ENCODE data around the gene DNAJA3. TPM values are rescaled to one million over a fixed set of nuclear protein-coding genes. Genes with fewer than 3 reads are reported as not detected.

Gene DNAJA3
- polyA plus RNA-seq, 5 donors, result 30.6 to 39.5 (median 36.1) TPM

- no peak for DNase-seq
These were observed 1.2 kb downstream of the DNAJA3 start for GRCh38 chr16:4426722-4427372.

DNA sequence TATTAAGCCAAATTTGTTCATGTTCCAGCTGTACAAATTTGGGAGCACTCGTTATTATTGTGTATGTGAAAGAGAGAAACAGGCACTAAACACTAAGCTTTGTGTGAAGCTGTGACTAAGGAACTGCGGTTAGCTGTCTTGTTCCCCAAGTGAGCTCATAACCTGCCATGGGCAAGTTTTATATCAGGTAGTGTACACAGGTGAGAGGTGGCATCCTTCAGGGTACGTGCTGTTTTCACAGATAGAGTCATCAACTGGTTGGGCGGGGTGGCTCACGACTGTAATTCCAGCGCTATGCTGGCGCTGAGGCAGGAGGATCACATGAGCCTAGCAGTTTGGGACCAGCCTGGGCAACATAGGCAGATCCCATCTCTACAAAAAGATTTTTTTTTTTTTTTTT lies 2.8 kb downstream of the DNAJA3 start:
- no peak for DNase-seq

GRCh38 chr16:4431023-4431422 lies 5.4 kb downstream of the DNAJA3 start:
- no peak for DNase-seq

- DNase-seq, result no peak
These were observed 7.6 kb downstream of the DNAJA3 start for GRCh38 chr16:4433228-4433627.

DNA sequence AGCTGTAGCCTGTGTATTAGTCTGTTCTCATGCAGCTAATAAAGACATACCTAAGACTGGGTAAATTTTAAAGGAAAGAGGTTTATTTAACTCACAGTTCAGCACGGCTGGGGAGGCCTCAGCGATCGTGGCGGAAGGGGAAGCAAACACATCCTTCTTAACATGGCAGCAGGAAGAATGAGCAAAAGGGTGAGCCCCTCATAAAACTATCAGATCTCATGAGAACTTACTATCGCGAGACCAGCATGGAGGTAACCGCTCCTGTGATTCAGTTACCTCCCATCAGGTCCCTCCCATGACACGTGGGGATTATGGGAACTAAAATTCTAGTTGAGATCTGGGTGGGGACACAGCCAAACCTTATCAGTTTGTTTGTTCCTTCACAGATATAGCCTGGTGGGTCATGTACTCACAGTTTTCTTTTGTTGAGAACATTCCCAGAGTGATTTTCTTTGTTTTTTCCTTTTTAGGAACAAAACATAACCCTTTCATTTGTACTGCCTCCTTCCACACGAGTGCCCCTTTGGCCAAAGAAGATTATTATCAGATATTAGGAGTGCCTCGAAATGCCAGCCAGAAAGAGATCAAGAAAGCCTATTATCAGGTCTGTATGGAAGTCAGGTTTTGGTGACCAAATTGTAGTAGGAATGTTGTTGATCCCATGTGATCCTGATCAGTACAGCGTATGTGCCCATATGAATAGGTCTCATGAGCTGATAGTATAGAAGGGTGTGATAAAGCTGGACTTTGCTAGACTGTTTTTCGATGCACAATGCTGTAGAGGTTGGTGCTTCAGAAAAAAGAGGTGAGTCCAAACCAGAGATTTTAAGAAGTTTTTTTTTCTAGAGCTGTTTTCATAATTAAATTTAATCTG lies 8.5 kb downstream of the DNAJA3 start:
- DNase-seq, result no peak

- DNase-seq, result no peak
These were observed 9.8 kb downstream of the DNAJA3 start for GRCh38 chr16:4435337-4436067.

GRCh38 chr16:4437366-4437765 lies 11.7 kb downstream of the DNAJA3 start:
- no peak for DNase-seq

GRCh38 chr16:4442371-4442770 lies 16.7 kb downstream of the DNAJA3 start:
- no peak for DNase-seq

DNA sequence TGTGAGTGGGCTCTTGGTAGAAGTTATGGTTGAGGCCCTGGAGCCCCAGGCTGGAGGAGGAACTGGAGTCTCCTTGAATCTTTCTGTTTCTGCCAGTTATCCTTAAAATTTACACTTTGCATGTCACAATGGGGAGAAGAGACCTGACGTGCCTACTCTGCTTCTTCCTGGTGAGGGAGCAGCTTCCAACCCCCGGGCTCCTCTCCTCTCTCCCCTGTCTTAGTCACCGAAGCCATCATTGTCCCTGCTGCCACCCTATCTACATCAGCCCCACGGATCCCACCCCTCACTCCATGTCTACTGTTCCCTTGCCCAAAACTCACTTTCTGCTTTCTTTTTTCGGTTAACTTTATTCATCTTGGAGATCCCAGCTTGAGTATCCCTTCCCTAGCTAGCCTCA lies 17.6 kb downstream of the DNAJA3 start:
- DNase-seq, result no peak

DNA sequence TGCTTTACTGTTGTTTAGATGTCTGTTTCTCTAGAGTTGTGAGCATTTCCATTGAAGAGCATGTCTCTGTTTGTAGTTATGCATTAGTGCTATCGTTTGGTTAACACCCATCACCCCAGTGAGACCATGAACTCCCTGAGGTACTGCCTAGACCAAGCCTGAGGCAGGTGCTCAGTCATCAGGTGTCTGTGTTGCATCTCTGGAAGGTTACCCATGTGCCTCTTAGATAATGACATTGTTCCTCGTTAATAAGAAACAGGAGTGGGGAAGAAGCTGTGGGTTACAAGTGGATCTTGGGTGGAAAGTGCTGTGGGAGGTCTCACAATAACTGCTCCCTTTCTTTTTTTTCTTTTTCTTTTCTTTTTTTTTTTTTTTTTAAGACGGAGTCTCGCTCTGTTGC lies 18.3 kb downstream of the DNAJA3 start:
- no peak for DNase-seq

DNA sequence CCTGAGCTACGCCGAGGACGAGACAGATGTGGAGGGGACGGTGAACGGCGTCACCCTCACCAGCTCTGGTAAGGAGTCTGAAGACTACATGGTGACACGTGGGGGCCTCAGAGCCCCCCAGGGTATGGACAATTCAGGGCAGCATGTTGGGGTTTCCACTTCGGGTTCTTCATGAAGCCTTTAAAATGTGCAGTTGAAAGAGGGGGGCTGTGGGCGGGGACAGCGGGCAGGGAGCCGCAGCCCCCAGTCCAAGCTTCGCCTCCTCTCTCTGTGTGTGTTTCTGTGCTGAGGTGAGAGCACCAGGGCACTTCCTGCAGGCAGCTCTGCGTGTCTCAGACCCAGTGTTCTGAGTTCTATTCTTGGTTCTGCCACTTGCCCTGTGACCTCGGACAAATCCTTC lies 24.8 kb downstream of the DNAJA3 start:
- DNase-seq, result no peak

DNA sequence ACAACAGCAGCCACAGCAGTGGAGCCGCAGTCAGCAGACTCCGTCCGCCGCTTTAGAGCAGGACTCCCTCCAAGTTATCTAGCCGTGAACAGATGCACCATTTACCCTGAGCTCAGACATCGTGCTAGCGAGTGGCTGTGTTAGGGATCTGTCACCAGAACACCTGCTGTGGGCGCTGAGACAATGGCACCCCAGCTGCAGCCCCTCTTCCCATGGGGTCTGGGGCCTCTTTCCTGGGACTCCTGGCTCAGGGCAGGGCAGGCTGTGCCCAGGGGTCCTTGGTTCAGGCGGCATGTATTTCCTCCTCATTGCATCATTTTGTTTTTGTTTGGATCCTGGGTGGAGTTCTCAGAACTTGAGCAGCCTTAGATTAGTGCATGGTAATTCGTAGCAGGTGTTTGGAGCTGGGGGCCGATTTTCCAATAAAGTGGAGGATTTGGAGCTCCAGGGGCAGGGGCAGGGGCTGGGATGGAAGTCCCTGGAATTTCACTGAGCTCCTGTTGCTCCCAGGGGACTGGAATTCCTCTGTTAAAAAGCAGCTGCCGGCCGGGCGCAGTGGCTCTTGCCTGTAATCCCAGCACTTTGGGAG lies 25.4 kb downstream of the DNAJA3 start:
- no peak for DNase-seq

DNA sequence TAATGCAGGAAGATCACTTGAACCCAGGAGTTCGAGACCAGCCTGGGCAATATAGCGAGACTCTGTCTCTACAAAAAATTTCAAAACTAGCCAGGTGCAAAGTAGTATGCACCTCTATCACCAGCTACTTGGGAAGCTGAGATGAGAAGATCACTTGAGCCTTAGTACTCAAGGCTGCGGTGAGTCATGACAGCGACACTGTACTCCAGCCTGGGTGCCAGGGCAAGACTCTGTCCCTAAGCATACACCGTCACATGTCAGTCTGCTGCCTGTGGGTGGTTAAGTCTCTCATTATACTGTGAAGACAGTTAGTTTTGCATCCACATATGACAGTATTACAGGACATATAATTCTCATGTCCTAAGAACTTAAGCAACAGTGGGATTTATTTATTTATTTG lies 27.0 kb downstream of the DNAJA3 start:
- DNase-seq, result no peak

DNA sequence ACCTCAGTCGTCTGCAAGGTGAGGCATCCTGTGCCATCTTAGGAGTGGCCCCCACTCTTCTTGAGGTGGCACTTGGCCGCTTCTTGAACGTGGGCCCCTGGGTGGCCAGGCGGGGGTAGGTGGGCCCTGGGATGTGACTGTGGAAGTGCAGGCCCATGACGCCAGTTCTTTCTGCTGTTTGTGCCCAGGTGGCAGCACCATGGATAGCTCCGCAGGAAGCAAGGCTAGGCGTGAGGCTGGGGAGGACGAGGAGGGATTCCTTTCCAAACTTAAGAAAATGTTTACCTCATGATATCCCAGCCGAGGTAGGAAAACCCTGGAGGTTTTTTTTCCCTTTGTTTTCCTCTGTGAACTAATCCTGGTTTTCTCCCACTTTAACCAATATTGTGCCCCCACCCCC lies 29.0 kb downstream of the DNAJA3 start:
- no peak for DNase-seq

DNA sequence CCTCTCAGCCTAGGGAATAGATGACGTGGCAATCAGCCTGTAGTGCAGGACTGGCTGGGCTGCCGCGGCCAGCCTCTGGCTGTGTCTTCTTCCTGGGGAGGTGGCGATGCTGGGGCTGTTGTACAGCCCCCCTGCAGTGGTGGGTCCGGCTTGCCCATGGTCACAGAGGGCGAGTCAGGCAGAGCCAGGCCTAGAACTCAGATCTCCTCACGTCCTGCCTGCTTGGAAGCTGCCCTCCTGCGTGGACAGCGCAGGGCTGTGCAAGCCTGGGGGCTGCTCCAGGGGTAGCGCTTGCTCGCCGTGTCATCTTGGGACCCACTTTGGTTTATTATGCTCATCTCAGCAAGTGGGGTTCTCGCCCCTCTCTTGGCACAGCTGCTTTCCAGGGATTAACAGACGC lies 29.4 kb downstream of the DNAJA3 start:
- DNase-seq, result no peak

DNA sequence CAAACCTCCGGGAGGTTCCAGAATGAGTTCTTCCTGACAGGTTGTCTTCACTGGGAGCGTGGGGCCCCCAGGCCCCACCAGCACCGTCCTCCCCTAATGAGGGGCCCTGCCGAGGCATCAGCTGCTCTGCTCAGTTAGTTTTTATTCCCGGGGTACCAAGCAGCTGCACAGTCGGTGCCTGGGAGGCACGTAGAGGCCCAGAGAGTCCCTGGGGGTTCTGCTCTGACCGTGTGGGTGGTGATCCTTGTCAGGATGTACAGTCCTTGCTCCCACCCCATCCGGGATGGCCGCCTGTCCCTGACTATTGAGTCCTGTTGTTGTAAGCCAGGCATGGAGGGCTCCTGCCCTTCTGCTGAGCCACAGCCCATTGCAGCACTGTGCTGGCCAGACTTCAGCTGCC lies 30.3 kb downstream of the DNAJA3 start:
- DNase-seq, result no peak

- no peak for DNase-seq
These were observed 35.2 kb downstream of the DNAJA3 start for GRCh38 chr16:4460936-4461249.

- DNase-seq, result no peak
These were observed 35.8 kb downstream of the DNAJA3 start for GRCh38 chr16:4461250-4462085.

DNA sequence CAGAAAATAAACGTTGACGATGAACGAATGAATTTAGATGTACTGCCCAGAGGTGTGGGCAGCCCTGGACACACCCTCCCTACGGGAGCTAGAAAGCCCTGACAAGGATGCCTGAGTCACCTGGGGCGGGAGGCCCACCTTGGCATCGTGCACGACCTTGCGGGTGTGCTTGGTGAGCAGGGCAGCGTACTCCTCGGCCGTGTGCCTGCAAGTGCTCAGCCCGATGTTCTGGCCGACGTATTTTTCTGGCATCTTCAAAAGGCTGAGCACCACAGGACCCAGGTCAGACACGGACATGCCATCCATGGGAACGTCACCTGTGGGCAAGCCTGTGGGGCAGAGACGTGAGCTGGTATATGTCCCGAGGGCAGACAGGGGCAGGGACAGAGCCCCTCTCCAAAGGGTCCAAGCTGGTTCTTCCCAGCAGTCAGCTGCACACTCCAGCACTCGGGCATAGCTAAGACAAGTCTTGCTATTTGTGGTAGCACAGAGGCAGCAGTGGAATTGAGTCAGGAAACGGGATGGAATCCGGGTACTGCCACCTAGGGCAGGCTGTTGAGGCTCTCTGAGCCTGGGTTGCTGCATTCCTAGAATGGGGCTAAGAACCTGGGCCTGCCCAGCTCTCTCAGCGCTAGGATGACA lies 38.0 kb downstream of the DNAJA3 start:
- DNase-seq, result no peak

- DNase-seq, result no peak
These were observed 40.5 kb downstream of the DNAJA3 start for GRCh38 chr16:4465977-4466779.
